Endothelial cell of umbilical vein (primary cell): Measurements from ENCODE around the gene HTT. TPM values are rescaled to one million over a fixed set of nuclear protein-coding genes. Genes with fewer than 3 reads are reported as not detected.

Source experiments
- BruUV-seq: library from RNA; stranded (reverse); fragments of 400-500 nt; replicated peaks from 2 replicates; lab custom pipeline; 2021; lab: Mats Ljungman, UMichigan
- CTCF ChIA-PET: fragments of 300-600, 350-600 bp; sonication (Branson Sonifier 250); formaldehyde crosslinking; loops from one replicate; lab custom pipeline; 2021; ENCODE audit warnings: antibody characterized with exemption, inconsistent platforms; lab: Charles Lee
- POLR2A ChIA-PET: fragments of 300-600, 350-600 bp; sonication (Branson Sonifier 250); formaldehyde crosslinking; loops from one replicate; lab custom pipeline; 2021; ENCODE audit warnings: antibody characterized with exemption, inconsistent platforms; lab: Charles Lee
- DNase-seq: peaks from one replicate; pipeline ENCODE4 v3.0.0-alpha.2; 2011; ENCODE audit warnings: low read depth, low spot score
- FAIRE-seq: peaks from 2 replicates; lab custom pipeline; 2011; peaks lifted over from hg19 to GRCh38; lab: Jason Lieb, UNC
- H2AFZ ChIP-seq: 2 replicates; pipeline ENCODE4 v1.6.0; 2012; ENCODE audit warnings: low read depth, low read length, control low read depth, inconsistent platforms
- H3K27ac ChIP-seq: 2 replicates; pipeline ENCODE4 v1.5.1; 2011; ENCODE audit warnings: low read depth, mild to moderate bottlenecking, control low read depth, low read length, moderate library complexity; ENCODE audit not compliant: insufficient read depth
- H3K27me3 ChIP-seq, 2 experiments: 2 replicates each; pipeline versions ENCODE4 v1.6.0 to v1.6.1; 2011; ENCODE audit warnings: low read length in 2 of 2, mixed read lengths in 1 of 2; ENCODE audit not compliant: control insufficient read depth in 2 of 2, insufficient read depth in 2 of 2
- H3K36me3 ChIP-seq, 2 experiments: 2 replicates in 1 of 2; 3 replicates in 1 of 2; pipeline ENCODE4 v1.5.1; 2011; ENCODE audit warnings: low read length in 2 of 2, mild to moderate bottlenecking in 1 of 2, moderate library complexity in 1 of 2; ENCODE audit not compliant: control insufficient read depth in 2 of 2, insufficient read depth in 2 of 2; ENCODE audit errors: extremely low read depth in 1 of 2
- H3K4me1 ChIP-seq: 3 replicates; pipeline ENCODE4 v1.5.1; 2011; ENCODE audit warnings: mild to moderate bottlenecking, low read length; ENCODE audit not compliant: control insufficient read depth, insufficient read depth; ENCODE audit errors: extremely low read depth
- H3K4me2 ChIP-seq: 2 replicates; pipeline ENCODE4 v1.6.1; 2011; ENCODE audit warnings: low read length, control low read depth, mixed read lengths; ENCODE audit not compliant: insufficient read depth
- H3K4me3 ChIP-seq, 3 experiments: fragments of 200-600 bp in 1 of 3; sonication (generic), shearing (Covaris generic) in 1 of 3; replicated peaks in 1 of 3; 2 replicates each; pipeline ENCODE4 v1.5.1; 2011 to 2016; ENCODE audit warnings: control low read depth in 3 of 3, low read length in 3 of 3, mild to moderate bottlenecking in 2 of 3, inconsistent platforms in 1 of 3, low read depth in 1 of 3, moderate library complexity in 1 of 3; ENCODE audit not compliant: insufficient read depth in 1 of 3
- H3K79me2 ChIP-seq: 2 replicates; pipeline ENCODE4 v1.6.0; 2012; ENCODE audit warnings: low read length, inconsistent platforms; ENCODE audit not compliant: control insufficient read depth, insufficient read depth
- H3K9ac ChIP-seq: replicated peaks from 2 replicates; pipeline ENCODE3; 2011; ENCODE audit warnings: low read length, control low read depth; ENCODE audit not compliant: insufficient read depth; ENCODE audit errors: extremely low read depth
- H3K9me1 ChIP-seq: replicated peaks from 3 replicates; pipeline ENCODE4 v1.6.0; 2011; ENCODE audit warnings: mild to moderate bottlenecking, low read length; ENCODE audit not compliant: control insufficient read depth, insufficient read depth; ENCODE audit errors: extremely low read depth
- H3K9me3 ChIP-seq: replicated peaks from 2 replicates; pipeline ENCODE4 v1.5.1; 2012; ENCODE audit warnings: low read length, inconsistent platforms; ENCODE audit not compliant: control insufficient read depth, insufficient read depth
- H4K20me1 ChIP-seq: replicated peaks from 2 replicates; pipeline ENCODE3; 2011; ENCODE audit warnings: mild to moderate bottlenecking, low read length; ENCODE audit not compliant: control insufficient read depth, insufficient read depth; ENCODE audit errors: extremely low read depth
- GATA2 ChIP-seq: IDR thresholded peaks from 2 replicates; pipeline ENCODE4 v1.7.0; 2011; ENCODE audit warnings: low read depth, mild to moderate bottlenecking, moderate library complexity, mixed read lengths, low read length; ENCODE audit not compliant: insufficient read length, insufficient read depth
- POLR2A ChIP-seq: IDR thresholded peaks from 2 replicates; pipeline ENCODE4 v1.6.1; 2012; ENCODE audit warnings: low read depth, mild to moderate bottlenecking, control low read depth, low read length
- POLR2AphosphoS5 ChIP-seq: IDR thresholded peaks from 2 replicates; pipeline ENCODE4 v1.6.1; 2012; ENCODE audit warnings: low read depth, mild to moderate bottlenecking, control low read depth, low read length, moderate library complexity; ENCODE audit not compliant: insufficient read depth
- dilution Hi-C: fragments of 300-500 bp; cut with MboI; formaldehyde crosslinking; loops from one replicate; pipeline ENCODE4 v1.15.0; 2019; ENCODE audit warnings: low sequenced_read_pairs; ENCODE audit not compliant: extremely low pct_ligation_motif_present
- intact Hi-C: fragments of 100-400 bp; cut with micrococcal nuclease; formaldehyde crosslinking; loops from one replicate; pipeline ENCODE4 v1.10.0; 2022
- polyA plus RNA-seq, 4 experiments: library from polyadenylated mRNA; depleted of rRNA in 3 of 4; stranded (reverse) in 3 of 4; unstranded in 1 of 4; fragments of >200 nt; gene quantifications; 2 replicates each; pipeline versions ENCODE4 v1.2.1 to v1.2.3, GENCODE V29; 2011 to 2012; ENCODE audit warnings: missing spikeins in 1 of 4
- small RNA-seq: library from RNA; depleted of rRNA; stranded (forward); fragments of <200 nt; gene quantifications from one replicate; pipeline ENCODE3, GENCODE V24; 2012; ENCODE audit warnings: low replicate concordance, low read depth; ENCODE audit not compliant: insufficient read depth, insufficient read length
- total RNA-seq: library from RNA; stranded (reverse); gene quantifications from 2 replicates; pipeline ENCODE4 v1.2.3, GENCODE V29; 2021
- TF ChIP-seq, protein P1 (sequence below): IDR thresholded peaks from 2 replicates; pipeline ENCODE4 v1.6.1; 2011; ENCODE audit not compliant: insufficient read depth, insufficient read length

HTT gene
- total and polyA plus RNA-seq, 2 donors (not counting 3 experiments of a cell fraction or from before 2014, with no cell fraction given), result 15.7 to 61.2 TPM

DNA sequence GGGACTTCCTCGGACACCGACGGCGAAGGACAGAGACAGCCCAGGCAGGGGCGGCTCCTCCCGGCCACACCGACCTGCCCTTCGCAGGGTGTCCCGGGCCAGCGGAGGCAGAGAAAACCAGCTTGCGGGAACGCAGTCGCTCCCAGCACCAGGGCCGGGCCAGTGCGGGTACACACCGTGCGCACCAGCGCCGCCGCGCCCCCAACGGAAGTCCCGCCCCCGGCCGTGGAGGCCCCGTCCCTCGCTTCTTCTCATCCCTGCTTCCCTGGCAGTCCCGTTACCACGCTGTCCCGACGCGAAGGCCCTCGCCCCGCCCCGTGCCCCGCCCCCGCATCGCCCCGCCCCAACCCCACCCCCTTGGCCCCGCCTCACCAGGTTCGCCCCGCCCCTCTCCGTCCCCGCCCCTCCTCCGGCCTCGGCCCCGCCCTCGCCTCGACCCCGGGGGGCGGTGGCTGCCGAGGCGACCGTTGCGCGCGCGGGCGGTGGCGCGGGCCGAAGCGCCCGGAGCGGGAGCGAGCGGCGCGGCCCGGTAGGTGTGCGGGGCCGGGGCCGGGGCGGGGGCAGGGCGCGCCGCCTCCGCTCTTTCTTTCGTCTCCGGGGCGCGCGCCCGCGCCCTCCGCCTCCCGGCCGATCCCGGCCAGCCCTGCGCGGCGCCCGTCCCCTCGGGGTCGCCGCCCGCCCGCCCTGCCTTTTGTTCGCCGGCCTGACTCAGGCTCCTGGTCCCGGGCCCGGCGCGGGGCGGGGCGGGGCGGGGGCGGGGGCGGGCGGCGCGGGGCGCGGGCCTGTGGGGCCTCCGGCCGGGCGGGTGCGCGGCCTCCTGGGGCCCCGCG, 218.3 kb downstream of the HTT start, which contains the start of gene RGS12:
RGS12 (plus strand) TSS at position 451 of the 830 bp plus-strand sequence. CDS start 23,150 bp downstream, outside the sequence.
- peaks cover 18% of the 10 kb centered on the region for H3K4me1 ChIP-seq
- H3K9me3 ChIP-seq, result no peaks in the 10 kb centered on the region
- peak; percentile 70 for TF ChIP-seq POLR2A
- peak; percentile 67 for TF ChIP-seq POLR2AphosphoS5
- TF ChIP-seq, protein P1, sequence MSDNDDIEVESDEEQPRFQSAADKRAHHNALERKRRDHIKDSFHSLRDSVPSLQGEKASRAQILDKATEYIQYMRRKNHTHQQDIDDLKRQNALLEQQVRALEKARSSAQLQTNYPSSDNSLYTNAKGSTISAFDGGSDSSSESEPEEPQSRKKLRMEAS, result peak; percentile 11
- no peak for TF ChIP-seq GATA2
- H4K20me1 ChIP-seq, result no peaks in the 10 kb centered on the region
- dilution Hi-C loops, result no loop called here
- DNase-seq (peak; percentile 91), FAIRE-seq (peak; percentile 94)
- H3K4me2 ChIP-seq, result peak within 1 kb of the TSS; percentile 70
- peak within 1 kb of the TSS; percentile 70 to 76 (median 75) for H3K4me3 ChIP-seq
- no peaks in the 10 kb centered on the region for H3K27me3 ChIP-seq
- intact Hi-C loops, result loop anchor here (1.0 to 5.0 kb wide), 3 partner anchors 50 to 220 kb away; partner anchors contain the start of genes HTT and HTT-AS
- no peaks in the 10 kb centered on the region for H3K36me3 ChIP-seq
- peak within 1 kb of the TSS; percentile 40 for H2AFZ ChIP-seq
- H3K79me2 ChIP-seq, result peaks cover 42% of the 10 kb centered on the region
- ChIA-PET CTCF (interaction anchor here (0.8 to 1.8 kb wide), 4 partner anchors 12 to 188 kb away, joined by 3 to 5 read pairs (median 3); no protein-coding TSS in a partner anchor), POLR2A (interaction anchor here (1.2 to 1.5 kb wide), 3 partner anchors 12 to 43 kb away, joined by 3 to 4 read pairs (median 4); no protein-coding TSS in a partner anchor)
- H3K9me1 ChIP-seq, result no peaks in the 10 kb centered on the region
- peak within 1 kb of the TSS; percentile 96 for H3K9ac ChIP-seq
- BruUV-seq, result no TSS peak
- H3K27ac ChIP-seq, result peak within 1 kb of the TSS; percentile 78

Small RNA genes within 50 kb of the gene (small RNA-seq; reads per million reads assigned to genes)
- gene RF02134 (not detected), gene RF02135 (not detected), gene RNU6-204P (1.8 reads per million)

Other genes with a start within 250 kb of the HTT start
- 280 and 305 TPM in 2 replicates for gene ADD1, start 230.8 kb upstream of the HTT start, total RNA-seq
- gene ADD1, start 230.8 kb upstream of the HTT start, polyA plus RNA-seq, result 219 and 240 TPM in 2 replicates
- gene NOP14, start 111.3 kb upstream of the HTT start, total RNA-seq, result 40.3 and 45.2 TPM in 2 replicates
- 7.1 and 9.5 TPM in 2 replicates for gene NOP14, start 111.3 kb upstream of the HTT start, polyA plus RNA-seq
- gene GRK4, start 111.1 kb upstream of the HTT start, total RNA-seq, result 5.9 and 6.3 TPM in 2 replicates
- gene GRK4, start 111.1 kb upstream of the HTT start, polyA plus RNA-seq, result 3.1 and 3.2 TPM in 2 replicates
- not detected in 2 replicates for gene HTT-AS, start 143 bp upstream of the HTT start, total RNA-seq
- not detected in 2 replicates for gene HTT-AS, start 143 bp upstream of the HTT start, polyA plus RNA-seq
- gene MSANTD1, start 174.5 kb downstream of the HTT start, total RNA-seq, result 0.88 and 1.2 TPM in 2 replicates
- gene MSANTD1, start 174.5 kb downstream of the HTT start, polyA plus RNA-seq, result 0.14 and 0.18 TPM in 2 replicates
- gene RGS12, start 218.3 kb downstream of the HTT start, total RNA-seq, result 75.4 and 78.0 TPM in 2 replicates
- gene RGS12, start 218.3 kb downstream of the HTT start, polyA plus RNA-seq, result 38.1 and 65.2 TPM in 2 replicates